ENCODE results near the gene ARL15.

DNA sequence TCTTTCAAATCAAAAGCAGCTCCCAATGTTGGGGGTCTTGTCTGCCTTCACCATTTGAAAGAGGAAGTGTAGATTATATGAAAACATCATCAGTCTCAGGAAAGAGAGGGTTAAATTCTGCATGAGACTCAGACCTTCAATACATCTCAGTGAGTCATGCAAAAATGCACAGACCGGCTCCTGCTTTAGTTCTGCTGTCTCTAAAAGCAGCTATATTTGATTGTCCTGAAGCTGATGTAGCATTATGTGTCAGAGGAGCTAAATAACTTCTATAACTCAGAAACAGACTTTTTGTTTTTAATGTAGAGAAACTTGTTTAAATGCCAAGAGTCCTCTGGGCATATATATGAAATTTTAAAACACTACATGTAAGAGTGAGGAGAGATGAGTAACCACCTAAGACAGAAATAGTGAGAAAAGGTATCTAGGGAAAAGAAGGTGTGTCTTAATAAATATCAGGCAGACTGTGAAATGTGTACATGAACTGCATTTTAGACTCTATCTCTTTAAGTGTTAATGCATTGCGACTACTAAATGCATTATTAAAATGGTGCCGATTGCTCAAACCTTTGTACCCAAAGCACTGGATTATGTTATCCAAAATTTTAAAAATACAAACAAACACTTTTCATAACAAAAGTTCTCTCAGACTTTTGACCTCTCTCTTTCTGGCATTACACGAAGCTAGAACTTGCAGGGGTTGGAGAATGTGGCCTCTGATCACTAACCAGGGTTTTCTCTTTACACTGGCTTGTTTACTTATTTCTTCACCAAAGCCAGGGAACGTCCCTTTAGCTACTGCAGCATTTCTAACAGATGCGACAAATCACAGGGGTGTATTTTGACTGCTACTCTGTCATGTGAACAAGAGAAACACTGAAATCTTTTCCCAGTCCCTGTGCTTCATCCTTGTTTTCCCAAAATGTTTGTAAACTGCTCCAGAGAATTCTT, 302.3 kb downstream of the ARL15 start:
- TF ChIP-seq, protein P1, sequence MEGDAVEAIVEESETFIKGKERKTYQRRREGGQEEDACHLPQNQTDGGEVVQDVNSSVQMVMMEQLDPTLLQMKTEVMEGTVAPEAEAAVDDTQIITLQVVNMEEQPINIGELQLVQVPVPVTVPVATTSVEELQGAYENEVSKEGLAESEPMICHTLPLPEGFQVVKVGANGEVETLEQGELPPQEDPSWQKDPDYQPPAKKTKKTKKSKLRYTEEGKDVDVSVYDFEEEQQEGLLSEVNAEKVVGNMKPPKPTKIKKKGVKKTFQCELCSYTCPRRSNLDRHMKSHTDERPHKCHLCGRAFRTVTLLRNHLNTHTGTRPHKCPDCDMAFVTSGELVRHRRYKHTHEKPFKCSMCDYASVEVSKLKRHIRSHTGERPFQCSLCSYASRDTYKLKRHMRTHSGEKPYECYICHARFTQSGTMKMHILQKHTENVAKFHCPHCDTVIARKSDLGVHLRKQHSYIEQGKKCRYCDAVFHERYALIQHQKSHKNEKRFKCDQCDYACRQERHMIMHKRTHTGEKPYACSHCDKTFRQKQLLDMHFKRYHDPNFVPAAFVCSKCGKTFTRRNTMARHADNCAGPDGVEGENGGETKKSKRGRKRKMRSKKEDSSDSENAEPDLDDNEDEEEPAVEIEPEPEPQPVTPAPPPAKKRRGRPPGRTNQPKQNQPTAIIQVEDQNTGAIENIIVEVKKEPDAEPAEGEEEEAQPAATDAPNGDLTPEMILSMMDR (IDR thresholded peaks at IDR 0.05): no peak
- TF ChIP-seq POLR2AphosphoS5 (IDR thresholded peaks at IDR 0.05) (no peak), POLR2A (IDR thresholded peaks at IDR 0.05) (no peak)

All from breast epithelium (tissue), 3 donors.